GM18951 (cell line): ENCODE measurements around the gene MADCAM1.
"Not testable (repeated sequence)": the region's sequence is repeated elsewhere in the genome, so short reads cannot be mapped to it uniquely, and the experiment has no call there.

Experiments
- POLR2A ChIP-seq: IDR thresholded peaks from 4 replicates; pipeline ENCODE4 v1.6.1; 2011; ENCODE audit warnings: mild to moderate bottlenecking; ENCODE audit not compliant: insufficient read length, insufficient read depth; ENCODE audit errors: extremely low read depth
- in situ Hi-C: fragments of 300-500 bp; cut with MboI; formaldehyde crosslinking; loops from one replicate; pipeline ENCODE4 v1.12.0; 2022; ENCODE audit warnings: low sequenced_read_pairs, mixed read lengths, inconsistent platforms; ENCODE audit not compliant: unreplicated experiment

The MADCAM1 gene

DNA sequence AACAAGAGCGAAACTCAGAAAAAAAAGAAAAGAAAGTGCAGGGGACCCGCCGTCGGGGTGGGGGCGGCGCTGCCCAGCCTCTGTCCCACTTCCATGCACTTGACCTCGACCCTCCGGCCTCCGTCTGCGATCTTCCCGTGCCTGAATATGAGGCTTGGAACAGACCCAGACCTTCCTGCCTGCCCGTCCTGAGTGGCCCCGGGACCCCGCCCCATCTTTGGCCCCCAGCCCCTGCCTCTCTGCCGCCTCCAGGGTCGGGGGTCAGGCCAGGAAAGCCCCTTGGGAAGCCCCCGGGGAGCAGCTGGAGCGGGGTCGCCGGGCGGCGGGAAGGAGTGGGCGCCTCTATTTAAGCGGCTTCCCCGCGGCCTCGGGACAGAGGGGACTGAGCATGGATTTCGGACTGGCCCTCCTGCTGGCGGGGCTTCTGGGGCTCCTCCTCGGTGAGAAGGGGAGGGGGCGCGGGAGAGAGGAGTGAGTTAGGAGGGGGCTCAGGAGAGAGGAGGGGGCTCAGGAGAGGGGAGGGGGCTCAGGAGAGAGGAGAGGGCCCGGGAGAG lies at the start of gene MADCAM1:
Gene MADCAM1, plus strand, starts transcription at position 375 of the 554 bp plus-strand sequence. Its CDS starts 14 bp downstream, at position 389.
- in situ Hi-C loops = no loop called here
- no peak for TF ChIP-seq POLR2A

DNA sequence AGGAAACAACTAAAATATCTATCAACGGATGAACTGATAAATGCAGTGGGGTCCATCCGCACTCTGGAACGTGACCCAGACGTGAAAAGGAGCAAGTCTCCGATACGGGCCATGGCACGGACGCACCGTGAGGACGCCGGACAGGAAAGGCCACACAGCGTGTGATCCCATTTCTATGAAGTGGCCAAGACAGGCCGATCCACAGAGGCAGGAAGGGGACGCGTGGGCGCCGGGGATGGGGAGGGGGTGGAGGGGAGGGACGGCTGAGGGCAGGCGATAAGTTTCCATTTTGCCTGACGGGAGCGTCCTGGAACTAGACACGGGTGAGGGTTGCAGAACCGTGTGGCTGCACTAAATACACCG lies 49.2 kb upstream of the MADCAM1 start:
- in situ Hi-C loops = no loop called here
- TF ChIP-seq POLR2A = no peak

DNA sequence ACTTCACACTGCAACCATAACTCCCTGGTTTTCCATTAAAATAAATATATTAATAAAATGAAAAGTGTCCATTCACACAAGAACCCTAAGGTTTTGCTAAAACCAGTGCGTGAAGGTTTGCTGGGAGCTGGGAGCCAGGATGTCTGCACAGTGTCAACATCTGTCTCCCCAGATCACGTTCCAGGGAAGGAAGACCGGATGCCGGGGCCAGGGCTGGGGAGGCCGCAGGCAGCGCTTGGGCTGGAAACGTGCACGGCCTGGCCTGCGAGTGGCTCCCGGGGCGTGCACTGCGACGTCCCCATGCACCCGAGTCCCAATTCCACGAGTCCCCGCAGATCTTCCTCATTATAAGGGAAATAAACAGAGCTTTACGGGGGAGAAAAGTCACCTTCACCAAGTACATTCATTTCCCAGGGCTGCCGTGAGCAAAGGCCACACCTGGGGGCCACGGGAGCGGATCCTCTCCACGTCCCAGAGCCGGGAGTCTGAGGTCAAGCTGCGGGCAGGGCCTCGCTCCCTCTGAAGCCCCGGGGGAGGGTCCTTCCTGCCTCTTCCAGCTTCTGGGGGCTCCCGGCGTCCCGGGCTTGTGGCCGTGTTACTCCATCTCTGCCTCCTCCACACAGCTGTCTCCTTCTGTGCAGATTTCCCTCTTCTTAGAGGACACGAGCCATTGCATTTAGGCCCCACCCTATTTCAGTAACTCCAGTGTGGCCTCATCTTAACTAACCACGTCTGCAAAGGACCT lies 48.3 kb upstream of the MADCAM1 start:
- TF ChIP-seq POLR2A = no peak
- in situ Hi-C loops = no loop called here

DNA sequence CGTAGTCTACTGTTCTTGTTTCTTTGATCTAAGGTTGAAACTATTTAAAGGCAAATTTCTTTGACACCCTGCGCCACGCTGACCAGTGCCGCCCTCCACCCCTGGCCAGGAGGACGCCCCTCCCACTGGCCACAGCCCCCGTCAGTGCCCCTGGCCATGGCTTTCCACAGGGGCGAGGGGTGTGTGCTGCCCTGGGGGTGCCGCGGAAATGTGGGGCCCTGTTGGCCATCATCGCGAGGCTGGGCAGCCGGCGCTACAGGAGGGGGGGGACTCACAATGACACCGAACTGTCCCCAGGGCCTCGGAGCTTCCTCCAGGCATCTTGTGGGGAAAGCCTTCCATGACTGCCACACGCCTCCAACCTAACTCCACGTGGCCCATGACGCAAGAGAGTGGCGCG lies 46.4 kb upstream of the MADCAM1 start:
- TF ChIP-seq POLR2A = no peak
- in situ Hi-C loops = no loop called here

DNA sequence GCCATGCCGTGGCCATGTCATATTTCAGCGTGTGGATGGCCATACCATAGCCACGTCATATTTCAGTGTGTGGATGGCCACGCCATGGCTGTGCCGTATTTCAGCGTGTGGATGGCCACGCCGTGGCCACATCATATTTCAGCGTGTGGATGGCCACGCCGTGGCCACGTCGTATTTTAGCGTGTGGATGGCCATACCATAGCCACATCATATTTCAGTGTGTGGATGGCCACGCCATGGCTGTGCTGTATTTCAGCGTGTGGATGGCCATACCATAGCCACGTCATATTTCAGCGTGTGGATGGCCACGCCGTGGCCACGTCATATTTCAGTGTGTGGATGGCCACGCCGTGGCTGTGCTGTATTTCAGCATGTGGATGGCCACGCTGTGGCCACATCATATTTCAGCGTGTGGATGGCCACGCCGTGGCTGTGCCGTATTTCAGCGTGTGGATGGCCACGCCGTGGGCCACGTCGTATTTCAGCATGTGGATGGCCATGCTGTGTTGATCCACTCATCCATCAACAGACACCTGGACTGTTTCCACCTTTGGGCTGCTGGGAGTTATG lies 45.3 kb upstream of the MADCAM1 start:
- in situ Hi-C loops = not testable (repeated sequence)

DNA sequence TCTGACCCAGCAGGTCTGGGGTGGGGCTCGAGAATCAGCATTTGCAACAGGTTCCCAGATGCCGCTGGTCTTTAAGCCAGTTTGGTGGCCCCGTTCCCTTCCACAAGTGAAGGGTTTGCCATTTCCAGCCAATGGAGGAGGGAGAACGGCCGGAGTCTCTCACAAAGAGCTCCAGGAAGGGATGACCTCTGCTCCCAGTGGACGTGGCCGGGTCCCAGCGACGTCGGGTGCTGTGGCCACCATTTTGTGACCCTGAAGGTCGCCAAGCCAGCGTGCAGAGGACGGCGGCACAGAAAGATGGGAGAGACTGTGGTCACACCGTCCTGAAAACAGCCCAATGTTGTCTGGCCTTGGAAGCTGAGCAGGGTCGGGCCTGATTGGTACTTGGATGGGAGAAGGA lies 43.5 kb upstream of the MADCAM1 start:
- TF ChIP-seq POLR2A = no peak
- in situ Hi-C loops = no loop called here

DNA sequence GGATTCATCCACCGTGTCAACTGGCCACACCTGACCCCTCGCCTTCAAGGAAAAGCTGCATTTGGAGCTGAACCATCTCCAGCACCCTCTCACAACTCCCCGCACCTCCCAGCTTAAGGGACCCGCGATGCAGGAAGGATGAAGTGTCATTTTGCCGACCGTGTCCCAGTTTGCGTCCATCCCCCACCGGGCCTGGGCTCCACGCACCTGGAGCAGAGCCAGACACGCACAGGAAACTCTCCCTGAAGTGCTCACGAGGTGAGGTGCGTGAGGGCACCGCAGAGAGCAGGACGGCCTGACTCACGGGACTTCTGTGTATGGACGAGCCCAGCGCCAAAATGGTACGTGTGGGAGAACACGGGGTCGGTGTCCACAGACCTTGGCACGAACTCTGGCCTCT lies 42.7 kb upstream of the MADCAM1 start:
- TF ChIP-seq POLR2A = no peak
- in situ Hi-C loops = no loop called here

DNA sequence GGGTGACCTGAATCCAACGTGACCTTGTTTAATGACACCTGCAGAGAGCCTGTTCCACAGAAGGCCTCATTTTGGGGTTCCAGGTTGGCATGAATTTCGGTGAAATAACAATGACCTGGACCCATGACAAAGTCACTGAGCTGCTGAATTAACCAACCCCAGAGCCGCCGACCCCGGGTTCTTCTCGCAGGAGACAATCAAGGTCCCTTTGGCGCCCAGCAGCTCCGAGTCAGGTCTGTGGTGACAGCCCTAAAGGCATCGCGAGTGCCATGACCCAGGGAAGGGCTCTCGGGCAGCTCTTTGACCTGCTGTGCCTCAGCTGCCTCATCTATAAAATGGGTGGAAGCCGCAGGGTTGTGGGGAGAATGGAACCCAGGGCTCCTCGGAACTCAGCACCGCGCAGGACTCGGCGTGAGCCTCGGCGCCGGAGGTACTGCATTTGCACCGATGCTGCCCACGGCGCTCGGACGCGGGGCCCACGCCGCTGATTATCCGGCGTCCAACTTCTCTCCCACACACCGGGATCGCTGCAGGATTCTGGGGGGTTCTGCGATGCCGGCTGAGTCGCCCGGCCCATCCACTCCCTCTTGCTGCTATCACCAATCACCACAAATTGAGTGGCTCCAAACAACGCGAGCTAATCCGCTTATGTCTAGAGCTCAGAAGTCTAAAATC lies 41.1 kb upstream of the MADCAM1 start:
- in situ Hi-C loops = no loop called here
- no peak for TF ChIP-seq POLR2A

DNA sequence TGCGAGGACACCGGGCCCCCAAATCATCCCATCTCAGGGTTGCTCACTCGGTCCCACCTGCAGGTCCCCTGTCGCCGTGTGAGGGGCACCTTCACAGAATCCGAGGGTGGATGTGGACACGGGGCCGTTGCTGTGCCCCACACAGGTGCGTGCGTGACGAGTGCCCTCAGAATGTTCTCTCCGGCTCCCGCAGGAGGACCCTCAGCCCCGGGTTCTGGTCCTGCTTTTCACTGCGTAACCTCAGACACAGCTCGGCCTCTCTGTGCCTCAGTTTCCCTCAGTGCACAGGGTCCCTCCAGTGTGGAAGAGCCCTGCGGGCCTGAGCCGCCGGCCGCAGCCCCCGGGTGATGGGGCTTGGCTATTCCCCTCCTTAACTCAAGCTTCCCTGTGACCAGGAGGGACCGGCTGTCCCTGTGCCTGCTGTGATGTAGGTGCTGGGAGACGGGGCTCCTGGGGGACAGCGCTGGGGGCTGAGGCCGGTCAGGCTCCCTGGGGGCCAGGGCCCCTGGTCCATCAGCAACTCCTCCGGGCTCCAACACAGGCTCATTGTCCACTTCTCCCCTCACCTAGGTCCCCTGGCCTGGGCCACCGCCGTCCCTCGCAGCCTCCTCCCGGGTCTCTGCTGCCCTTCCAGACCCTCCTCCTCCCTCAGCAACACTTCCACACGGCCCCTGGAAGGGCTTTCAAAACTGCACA lies 40.3 kb upstream of the MADCAM1 start:
- in situ Hi-C loops = no loop called here

DNA sequence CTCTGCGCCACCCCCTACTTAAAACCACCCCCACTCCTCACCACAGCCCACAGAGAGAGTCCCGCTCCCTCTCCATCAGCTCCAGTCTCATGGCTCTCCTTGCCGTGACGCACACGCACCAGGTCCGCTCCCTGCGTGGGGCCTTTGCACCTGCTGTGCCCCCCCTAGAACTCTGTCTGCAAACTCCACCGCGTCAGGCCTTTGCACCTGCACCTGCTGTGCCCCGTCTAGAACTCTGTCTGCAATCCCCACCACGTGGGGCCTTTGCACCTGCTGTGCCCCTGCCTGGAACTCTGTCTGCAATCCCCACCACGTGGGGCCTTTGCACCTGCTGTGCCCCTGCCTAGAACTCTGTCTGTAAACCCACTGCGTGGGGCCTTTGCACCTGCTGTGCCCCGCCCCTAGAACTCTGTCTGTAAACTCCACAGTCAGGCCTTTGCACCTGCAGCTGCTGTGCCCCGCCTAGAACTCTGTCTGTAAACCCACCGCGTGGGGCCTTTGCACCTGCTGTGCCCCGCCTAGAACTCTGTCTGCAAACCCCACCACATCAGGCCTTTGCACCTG lies 39.7 kb upstream of the MADCAM1 start:
- in situ Hi-C loops = no loop called here
- TF ChIP-seq POLR2A = no peak

More for the DNA sequence above, 40.3 kb upstream of the MADCAM1 start:
- no peak for TF ChIP-seq POLR2A

DNA sequence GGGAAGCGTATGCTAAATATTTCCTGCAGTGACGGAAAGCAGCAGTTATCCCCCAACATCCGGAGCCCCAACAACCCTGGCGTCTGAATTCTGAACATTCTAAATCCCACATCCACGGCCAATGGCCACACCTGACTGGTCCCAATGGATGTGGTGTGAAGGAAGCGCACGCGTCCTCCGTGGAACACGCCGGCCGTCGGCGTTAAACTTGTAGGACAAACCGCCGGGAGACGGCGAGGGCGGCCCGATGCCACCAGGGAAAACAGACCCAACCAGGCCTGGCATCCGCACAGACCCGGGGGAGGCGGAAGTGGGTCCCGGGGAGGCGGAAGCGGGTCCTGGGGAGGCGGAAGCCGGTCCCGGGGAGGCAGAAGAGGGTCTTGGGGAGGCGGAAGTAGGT lies 38.6 kb upstream of the MADCAM1 start:
- in situ Hi-C loops = no loop called here
- no peak for TF ChIP-seq POLR2A

DNA sequence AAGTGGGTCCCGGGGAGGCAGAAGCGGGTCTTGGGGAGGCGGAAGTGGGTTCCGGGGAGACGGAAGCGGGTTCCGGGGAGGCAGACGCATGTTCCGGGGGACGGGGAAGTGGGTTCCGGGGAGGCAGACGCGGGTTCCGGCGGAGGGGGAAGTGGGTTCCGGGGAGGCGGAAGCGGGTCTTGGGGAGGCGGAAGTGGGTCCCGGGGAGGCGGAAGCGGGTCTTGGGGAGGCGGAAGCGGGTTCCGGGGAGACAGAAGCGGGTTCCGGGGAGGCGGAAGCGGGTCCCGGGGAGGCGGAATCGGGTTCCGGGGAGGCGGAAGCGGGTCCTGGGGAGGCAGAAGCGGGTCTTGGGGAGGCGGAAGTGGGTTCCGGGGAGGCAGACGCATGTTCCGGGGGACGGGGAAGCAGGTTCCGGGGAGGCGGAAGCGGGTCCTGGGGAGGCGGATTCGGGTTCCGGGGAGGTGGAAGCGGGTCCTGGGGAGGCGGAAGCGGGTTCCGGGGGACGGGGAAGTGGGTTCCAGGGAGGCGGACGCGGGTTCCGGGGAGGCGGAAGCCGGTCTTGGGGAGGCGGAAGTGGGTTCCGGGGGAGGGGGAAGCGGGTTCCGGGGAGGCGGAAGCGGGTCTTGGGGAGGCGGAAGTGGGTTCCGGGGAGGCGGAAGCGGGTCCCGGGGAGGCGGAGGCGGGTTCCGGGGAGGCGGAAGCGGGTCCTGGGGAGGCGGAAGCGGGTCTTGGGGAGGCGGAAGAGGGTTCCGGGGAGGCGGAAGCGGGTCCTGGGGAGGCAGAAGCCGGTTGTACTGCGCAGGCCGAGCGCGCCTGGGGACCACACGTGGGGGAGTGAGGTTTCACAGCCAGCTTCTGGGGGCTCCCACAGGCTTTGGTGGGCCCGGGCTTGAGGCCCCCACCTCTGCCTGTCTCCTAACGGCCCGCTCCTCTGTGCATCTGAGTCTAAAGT lies 37.9 kb upstream of the MADCAM1 start:
- in situ Hi-C loops = no loop called here
- TF ChIP-seq POLR2A = no peak
